ENCODE results near the gene YARS2.

GRCh38 chr12:32743264-32743663 is 12.4 kb downstream of the YARS2 start:
- TF ChIP-seq, protein P1, sequence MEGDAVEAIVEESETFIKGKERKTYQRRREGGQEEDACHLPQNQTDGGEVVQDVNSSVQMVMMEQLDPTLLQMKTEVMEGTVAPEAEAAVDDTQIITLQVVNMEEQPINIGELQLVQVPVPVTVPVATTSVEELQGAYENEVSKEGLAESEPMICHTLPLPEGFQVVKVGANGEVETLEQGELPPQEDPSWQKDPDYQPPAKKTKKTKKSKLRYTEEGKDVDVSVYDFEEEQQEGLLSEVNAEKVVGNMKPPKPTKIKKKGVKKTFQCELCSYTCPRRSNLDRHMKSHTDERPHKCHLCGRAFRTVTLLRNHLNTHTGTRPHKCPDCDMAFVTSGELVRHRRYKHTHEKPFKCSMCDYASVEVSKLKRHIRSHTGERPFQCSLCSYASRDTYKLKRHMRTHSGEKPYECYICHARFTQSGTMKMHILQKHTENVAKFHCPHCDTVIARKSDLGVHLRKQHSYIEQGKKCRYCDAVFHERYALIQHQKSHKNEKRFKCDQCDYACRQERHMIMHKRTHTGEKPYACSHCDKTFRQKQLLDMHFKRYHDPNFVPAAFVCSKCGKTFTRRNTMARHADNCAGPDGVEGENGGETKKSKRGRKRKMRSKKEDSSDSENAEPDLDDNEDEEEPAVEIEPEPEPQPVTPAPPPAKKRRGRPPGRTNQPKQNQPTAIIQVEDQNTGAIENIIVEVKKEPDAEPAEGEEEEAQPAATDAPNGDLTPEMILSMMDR (IDR thresholded peaks at IDR 0.05) = no peak
- TF ChIP-seq TCF7L2 (IDR thresholded peaks at IDR 0.05; ENCODE audit: low read depth, low read length) (no peak), SIN3A (IDR thresholded peaks at IDR 0.05; ENCODE audit: borderline replicate concordance, insufficient read depth, low read depth, low read length) (no peak), REST (IDR thresholded peaks at IDR 0.05; ENCODE audit: insufficient read depth in 1 of 2, low read depth in 2 of 2, low read length in 1 of 2) (no peak), POLR2AphosphoS5 (IDR thresholded peaks at IDR 0.05; ENCODE audit: low read depth, low read length) (no peak)
